Panc1 (cell line): ENCODE results near the gene PGM5.

Experiments used
- CTCF ChIP-seq: fragments of 450-650 bp; IDR thresholded peaks from 2 replicates; pipeline ENCODE4 v1.5.1; 2017; ENCODE audit warnings: mild to moderate bottlenecking
- SIN3A ChIP-seq: IDR thresholded peaks from 2 replicates; pipeline ENCODE4 v1.6.1; 2012; ENCODE audit warnings: low read depth, mild to moderate bottlenecking, low read length, moderate library complexity, borderline replicate concordance; ENCODE audit not compliant: insufficient read depth

- no peak for TF ChIP-seq CTCF
- no peak for TF ChIP-seq SIN3A
Observed at GRCh38 chr9:68495247-68495646, 138.8 kb downstream of the PGM5 start.
